ENCODE data around the gene CCR4. TPM values are rescaled to one million over a fixed set of nuclear protein-coding genes. Genes with fewer than 3 reads are reported as not detected.
"Not testable (repeated sequence)": the region's sequence is repeated elsewhere in the genome, so short reads cannot be mapped to it uniquely, and the experiment has no call there.

The CCR4 gene
- total RNA-seq (not detected in 2 replicates), polyA plus RNA-seq (not detected in 2 replicates), polyA minus RNA-seq (ENCODE audit: low replicate concordance) (not detected in 2 replicates)
- polyA plus RNA-seq (2012): not detected in 2 replicates

DNA sequence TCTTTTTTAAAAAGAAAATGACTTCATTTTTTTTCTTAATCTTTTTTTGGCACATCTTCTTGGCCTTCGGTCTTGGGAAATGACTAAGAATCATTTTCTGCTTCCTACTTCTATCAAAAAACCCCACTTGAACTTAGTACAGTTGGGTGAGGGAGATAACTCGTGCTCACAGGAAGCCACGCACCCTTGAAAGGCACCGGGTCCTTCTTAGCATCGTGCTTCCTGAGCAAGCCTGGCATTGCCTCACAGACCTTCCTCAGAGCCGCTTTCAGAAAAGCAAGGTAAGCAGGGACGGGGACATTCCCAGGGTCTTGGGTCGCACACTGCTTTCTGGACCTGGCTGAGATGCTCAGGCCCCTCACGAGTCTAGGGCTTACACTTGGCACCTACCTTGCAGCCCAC, at the start of gene CCR4:
TSS of gene CCR4 (plus strand) at position 235 of the 402 bp plus-strand sequence. CDS start 1,779 bp downstream, outside the sequence.
- Histone ChIP-seq H3K27ac (ENCODE audit: insufficient read depth, low read length) (no peak within 1 kb of the TSS), H3K9ac (ENCODE audit: insufficient read depth, low read length) (no peak within 1 kb of the TSS), H3K27me3 (ENCODE audit: control insufficient read depth, insufficient read depth, low read length) (peaks cover 4% of the 10 kb centered on the region), H3K4me2 (ENCODE audit: extremely low read depth, insufficient read depth, low read length) (no peak within 1 kb of the TSS), H3K4me1 (ENCODE audit: control insufficient read depth, extremely low read depth, insufficient read depth, low read length) (no peaks in the 10 kb centered on the region), H2AFZ (ENCODE audit: low read length) (no peak within 1 kb of the TSS), H3K79me2 (ENCODE audit: control insufficient read depth, insufficient read depth, low read length) (no peaks in the 10 kb centered on the region), H4K20me1 (ENCODE audit: control insufficient read depth, extremely low read depth, insufficient read depth, low read length) (no peaks in the 10 kb centered on the region), H3K4me3 (replicated peaks in 1 of 4; ENCODE audit: control extremely low read depth in 1 of 4, insufficient read depth in 1 of 4, low read depth in 3 of 4, low read length in 4 of 4) (no peak within 1 kb of the TSS), H3K9me3 (ENCODE audit: control insufficient read depth, insufficient read depth, low read depth, low read length) (no peaks in the 10 kb centered on the region), H3K36me3 (ENCODE audit: control insufficient read depth, insufficient read depth, low read length) (no peaks in the 10 kb centered on the region)
- no peak for TF ChIP-seq EZH2 (IDR thresholded peaks at IDR 0.05; ENCODE audit: low read length, missing control alignments)
- TF ChIP-seq, protein P1, sequence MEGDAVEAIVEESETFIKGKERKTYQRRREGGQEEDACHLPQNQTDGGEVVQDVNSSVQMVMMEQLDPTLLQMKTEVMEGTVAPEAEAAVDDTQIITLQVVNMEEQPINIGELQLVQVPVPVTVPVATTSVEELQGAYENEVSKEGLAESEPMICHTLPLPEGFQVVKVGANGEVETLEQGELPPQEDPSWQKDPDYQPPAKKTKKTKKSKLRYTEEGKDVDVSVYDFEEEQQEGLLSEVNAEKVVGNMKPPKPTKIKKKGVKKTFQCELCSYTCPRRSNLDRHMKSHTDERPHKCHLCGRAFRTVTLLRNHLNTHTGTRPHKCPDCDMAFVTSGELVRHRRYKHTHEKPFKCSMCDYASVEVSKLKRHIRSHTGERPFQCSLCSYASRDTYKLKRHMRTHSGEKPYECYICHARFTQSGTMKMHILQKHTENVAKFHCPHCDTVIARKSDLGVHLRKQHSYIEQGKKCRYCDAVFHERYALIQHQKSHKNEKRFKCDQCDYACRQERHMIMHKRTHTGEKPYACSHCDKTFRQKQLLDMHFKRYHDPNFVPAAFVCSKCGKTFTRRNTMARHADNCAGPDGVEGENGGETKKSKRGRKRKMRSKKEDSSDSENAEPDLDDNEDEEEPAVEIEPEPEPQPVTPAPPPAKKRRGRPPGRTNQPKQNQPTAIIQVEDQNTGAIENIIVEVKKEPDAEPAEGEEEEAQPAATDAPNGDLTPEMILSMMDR (conservative IDR thresholded peaks at IDR 0.05 in 1 of 2, IDR thresholded peaks at IDR 0.05 in 1 of 2; ENCODE audit: low read depth in 1 of 2, low read length in 2 of 2): no peak
- DNase-seq (ENCODE audit: low read depth in 2 of 2): no peak

DNA sequence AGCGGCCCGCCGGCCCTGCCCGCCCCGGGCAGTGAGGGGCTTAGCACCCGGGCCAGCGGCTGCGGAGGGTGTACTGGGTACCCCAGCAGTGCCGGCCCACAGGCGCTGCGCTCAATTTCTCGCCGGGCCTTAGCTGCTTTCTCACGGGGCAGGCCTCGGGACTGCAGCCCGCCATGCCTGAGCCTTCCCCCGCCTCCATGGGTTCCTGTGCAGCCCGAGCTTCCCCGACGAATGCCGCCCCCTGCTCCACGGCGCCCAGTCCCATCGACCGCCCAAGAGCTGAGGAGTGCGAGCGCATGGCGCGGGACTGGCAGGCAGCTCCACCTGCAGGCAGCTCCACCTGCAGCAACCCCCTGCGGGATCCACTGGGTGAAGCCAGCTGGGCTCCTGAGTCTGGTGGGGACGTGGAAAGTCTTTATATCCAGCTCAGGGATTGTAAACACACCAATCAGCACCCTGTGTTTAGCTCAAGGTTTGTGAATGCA, 48.5 kb upstream of the CCR4 start:
- H3K9ac ChIP-seq (ENCODE audit: insufficient read depth, low read length); H3K4me2 ChIP-seq (ENCODE audit: extremely low read depth, insufficient read depth, low read length); H3K27ac ChIP-seq (ENCODE audit: insufficient read depth, low read length); H3K4me3 ChIP-seq (replicated peaks in 1 of 4; ENCODE audit: control extremely low read depth in 1 of 4, insufficient read depth in 1 of 4, low read depth in 3 of 4, low read length in 4 of 4); H3K4me1 ChIP-seq (ENCODE audit: control insufficient read depth, extremely low read depth, insufficient read depth, low read length); H4K20me1 ChIP-seq (ENCODE audit: control insufficient read depth, extremely low read depth, insufficient read depth, low read length); H3K27me3 ChIP-seq (ENCODE audit: control insufficient read depth, insufficient read depth, low read length); H3K9me3 ChIP-seq (ENCODE audit: control insufficient read depth, insufficient read depth, low read depth, low read length); DNase-seq (ENCODE audit: low read depth in 2 of 2); H3K79me2 ChIP-seq (ENCODE audit: control insufficient read depth, insufficient read depth, low read length); H2AFZ ChIP-seq (ENCODE audit: low read length); H3K36me3 ChIP-seq (ENCODE audit: control insufficient read depth, insufficient read depth, low read length): not testable (repeated sequence)

DNA sequence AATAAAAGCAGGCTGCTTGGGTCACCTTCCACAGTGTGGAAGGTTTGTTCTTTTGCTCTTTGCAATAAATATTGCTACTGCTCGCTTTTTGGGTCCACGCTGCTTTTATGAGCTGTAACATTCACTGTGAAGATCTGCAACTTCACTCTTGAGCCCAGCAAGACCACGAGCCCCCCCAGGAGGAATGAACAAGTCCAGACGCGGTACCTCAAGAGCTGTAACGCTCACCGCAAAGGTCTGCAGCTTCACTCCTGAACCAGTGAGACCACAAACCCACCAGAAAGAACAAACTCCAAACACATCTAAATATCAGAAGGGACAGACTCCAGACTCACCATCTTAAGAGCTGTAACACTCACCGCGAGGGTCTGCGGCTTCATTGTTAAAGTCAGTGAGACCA, 47.5 kb upstream of the CCR4 start:
- TF ChIP-seq, protein P1 (conservative IDR thresholded peaks at IDR 0.05 in 1 of 2, IDR thresholded peaks at IDR 0.05 in 1 of 2; ENCODE audit: low read depth in 1 of 2, low read length in 2 of 2): no peak
- no peak for TF ChIP-seq EZH2 (IDR thresholded peaks at IDR 0.05; ENCODE audit: low read length, missing control alignments)
- Histone ChIP-seq H3K9ac (ENCODE audit: insufficient read depth, low read length) (no peak overlapping the region), H2AFZ (ENCODE audit: low read length) (no peak overlapping the region), H3K36me3 (ENCODE audit: control insufficient read depth, insufficient read depth, low read length) (no peaks in the 10 kb centered on the region), H3K79me2 (ENCODE audit: control insufficient read depth, insufficient read depth, low read length) (no peaks in the 10 kb centered on the region), H3K4me1 (ENCODE audit: control insufficient read depth, extremely low read depth, insufficient read depth, low read length) (no peaks in the 10 kb centered on the region), H4K20me1 (ENCODE audit: control insufficient read depth, extremely low read depth, insufficient read depth, low read length) (no peaks in the 10 kb centered on the region), H3K4me2 (ENCODE audit: extremely low read depth, insufficient read depth, low read length) (no peak overlapping the region), H3K9me3 (ENCODE audit: control insufficient read depth, insufficient read depth, low read depth, low read length) (no peaks in the 10 kb centered on the region), H3K27me3 (ENCODE audit: control insufficient read depth, insufficient read depth, low read length) (no peaks in the 10 kb centered on the region), H3K27ac (ENCODE audit: insufficient read depth, low read length) (no peak overlapping the region), H3K4me3 (replicated peaks in 1 of 4; ENCODE audit: control extremely low read depth in 1 of 4, insufficient read depth in 1 of 4, low read depth in 3 of 4, low read length in 4 of 4) (no peak overlapping the region)
- DNase-seq (ENCODE audit: low read depth in 2 of 2): no peak
